GM10266 (cell line): ENCODE measurements around the gene USH2A.

Source experiments
- DNase-seq: peaks from one replicate; pipeline ENCODE4 v3.0.0; 2012; ENCODE audit errors: extremely low spot score
- TF ChIP-seq, protein P1 (sequence below): IDR thresholded peaks from 2 replicates; pipeline ENCODE4 v1.5.1; 2012; ENCODE audit warnings: mild to moderate bottlenecking, low read depth; ENCODE audit not compliant: control insufficient read depth, insufficient read depth; ENCODE audit errors: missing control alignments

USH2A gene

DNA sequence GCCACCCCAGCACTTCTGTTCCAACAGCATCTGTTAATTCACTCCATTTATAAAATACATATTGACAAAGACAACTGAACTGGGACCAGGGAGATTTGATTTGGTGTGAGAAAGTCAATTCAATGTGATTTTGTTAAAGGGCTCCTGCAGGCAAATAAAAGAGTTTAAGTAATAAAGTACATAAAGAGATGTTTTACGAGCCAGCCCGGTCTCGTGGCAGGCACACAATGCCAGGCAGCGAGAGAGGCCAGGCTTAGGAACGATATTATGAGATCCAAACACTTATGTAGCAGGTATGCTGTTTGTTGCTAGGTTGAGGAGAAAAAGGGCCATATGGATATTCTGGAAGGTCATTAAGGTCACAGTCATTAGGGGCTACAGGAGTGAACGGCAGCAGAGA, 629.1 kb downstream of the USH2A start:
- TF ChIP-seq, protein P1, sequence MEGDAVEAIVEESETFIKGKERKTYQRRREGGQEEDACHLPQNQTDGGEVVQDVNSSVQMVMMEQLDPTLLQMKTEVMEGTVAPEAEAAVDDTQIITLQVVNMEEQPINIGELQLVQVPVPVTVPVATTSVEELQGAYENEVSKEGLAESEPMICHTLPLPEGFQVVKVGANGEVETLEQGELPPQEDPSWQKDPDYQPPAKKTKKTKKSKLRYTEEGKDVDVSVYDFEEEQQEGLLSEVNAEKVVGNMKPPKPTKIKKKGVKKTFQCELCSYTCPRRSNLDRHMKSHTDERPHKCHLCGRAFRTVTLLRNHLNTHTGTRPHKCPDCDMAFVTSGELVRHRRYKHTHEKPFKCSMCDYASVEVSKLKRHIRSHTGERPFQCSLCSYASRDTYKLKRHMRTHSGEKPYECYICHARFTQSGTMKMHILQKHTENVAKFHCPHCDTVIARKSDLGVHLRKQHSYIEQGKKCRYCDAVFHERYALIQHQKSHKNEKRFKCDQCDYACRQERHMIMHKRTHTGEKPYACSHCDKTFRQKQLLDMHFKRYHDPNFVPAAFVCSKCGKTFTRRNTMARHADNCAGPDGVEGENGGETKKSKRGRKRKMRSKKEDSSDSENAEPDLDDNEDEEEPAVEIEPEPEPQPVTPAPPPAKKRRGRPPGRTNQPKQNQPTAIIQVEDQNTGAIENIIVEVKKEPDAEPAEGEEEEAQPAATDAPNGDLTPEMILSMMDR = no peak
- no peak for DNase-seq

DNA sequence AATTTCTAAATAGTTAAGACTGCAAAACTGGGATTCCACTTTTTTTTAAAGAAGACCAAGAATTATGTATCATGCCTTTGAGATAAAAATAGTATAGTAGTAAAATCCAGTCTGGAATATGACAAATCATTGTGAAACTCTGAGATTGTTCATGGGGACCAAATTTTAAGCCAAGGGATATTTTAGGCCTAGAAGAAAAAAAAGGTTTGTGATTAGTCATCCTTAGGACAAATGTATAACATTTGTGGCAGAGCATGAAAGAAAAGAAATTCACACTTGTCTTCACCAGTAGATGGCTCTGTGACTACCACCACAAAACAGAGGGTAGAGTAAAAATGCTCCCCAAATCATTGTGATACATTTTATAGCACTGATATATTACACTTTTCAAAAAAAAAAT, 630.1 kb downstream of the USH2A start:
- peak; percentile 6 for DNase-seq
- TF ChIP-seq, protein P1 = peak; percentile 24

DNA sequence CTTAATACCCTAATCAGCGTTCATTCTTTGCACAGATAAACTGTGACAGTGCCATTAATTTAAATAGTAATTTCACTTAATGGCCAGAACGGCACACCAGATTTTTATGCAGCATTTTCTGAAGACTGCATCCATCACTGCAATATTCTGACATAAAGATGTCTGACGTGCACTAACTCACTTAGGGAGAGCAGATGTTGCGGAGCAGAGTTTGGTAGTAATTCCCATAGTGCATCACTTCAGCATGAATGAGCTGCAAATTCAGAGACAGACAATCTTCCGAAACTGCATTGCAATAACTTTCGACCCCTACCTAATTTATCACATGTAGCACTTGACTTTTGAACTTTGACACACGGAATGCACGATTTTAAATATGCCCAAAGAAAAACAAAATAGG, 630.8 kb downstream of the USH2A start:
- no peak for DNase-seq
- TF ChIP-seq, protein P1 = no peak

DNA sequence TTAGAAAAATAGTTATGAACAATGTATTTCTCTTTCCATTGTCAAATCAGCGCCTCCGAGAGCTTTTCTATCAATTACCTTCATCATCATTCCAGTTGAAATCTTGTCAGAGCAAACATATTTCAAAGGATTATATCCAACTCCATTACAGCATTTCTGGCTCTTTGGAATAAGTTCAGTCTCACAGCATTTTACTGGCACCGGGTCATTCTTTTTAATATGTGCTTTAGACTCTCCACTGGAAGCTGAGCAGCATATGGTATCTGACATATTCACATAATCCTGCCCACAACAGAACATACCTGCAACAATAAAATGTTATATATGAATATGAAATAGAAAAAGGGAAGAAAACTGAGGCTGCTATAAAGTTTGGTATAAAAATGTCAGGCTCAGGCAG, 633.3 kb downstream of the USH2A start:
- TF ChIP-seq, protein P1 = no peak
- DNase-seq = no peak

- TF ChIP-seq, protein P1 = no peak
Measured at GRCh38 chr1:215786997-215787396, 636.3 kb downstream of the USH2A start.

DNA sequence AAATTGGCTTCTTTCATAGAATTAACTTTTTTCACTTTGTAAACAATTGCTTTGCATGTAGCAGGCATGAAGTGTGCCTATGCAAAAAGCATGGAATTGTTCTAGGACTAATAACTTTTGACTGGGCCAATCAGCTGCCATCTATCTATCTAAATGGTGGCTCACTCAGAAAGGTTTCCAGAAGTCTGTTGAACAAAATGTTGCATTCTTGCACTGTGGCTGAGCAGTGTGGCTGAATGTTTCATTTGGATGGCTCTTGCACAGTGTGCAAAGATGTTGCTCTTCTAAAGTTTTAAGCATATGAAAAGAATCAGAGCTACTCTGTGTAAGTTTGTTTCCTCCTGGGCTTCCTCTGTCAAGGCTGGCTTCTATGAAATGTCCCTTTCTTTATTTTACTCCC, 642.6 kb downstream of the USH2A start:
- TF ChIP-seq, protein P1 = no peak
- DNase-seq = no peak

More at GRCh38 chr1:215786997-215787396, 636.3 kb downstream of the USH2A start:
- DNase-seq = no peak

- TF ChIP-seq, protein P1 = no peak
- no peak for DNase-seq
Measured at GRCh38 chr1:215780139-215780538, 643.1 kb downstream of the USH2A start.

DNA sequence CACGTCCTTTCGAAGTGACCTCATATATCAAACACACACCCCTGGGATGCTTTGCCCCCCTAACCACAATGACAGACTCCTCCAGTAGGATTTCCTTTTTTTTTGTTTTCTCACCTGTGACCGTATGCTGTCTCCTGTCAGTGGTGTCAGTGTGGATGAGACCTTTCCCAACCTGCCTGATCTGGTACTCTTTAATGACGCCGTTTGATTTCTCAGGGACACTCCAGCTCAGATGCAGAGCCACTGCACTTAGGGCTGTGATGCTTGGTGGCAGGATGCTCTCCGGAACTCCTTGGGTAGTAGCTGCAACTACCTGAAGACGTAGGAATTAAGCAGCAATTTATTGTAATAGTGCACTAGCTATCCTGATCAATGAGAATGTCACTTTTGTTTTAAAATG, 643.5 kb downstream of the USH2A start:
- DNase-seq = no peak
- TF ChIP-seq, protein P1 = no peak
